EL (cell line): ENCODE data around the gene CPE.

Experiments
- DNase-seq: peaks from one replicate; pipeline ENCODE4 v3.0.0-alpha.2; 2016

The CPE gene

DNA sequence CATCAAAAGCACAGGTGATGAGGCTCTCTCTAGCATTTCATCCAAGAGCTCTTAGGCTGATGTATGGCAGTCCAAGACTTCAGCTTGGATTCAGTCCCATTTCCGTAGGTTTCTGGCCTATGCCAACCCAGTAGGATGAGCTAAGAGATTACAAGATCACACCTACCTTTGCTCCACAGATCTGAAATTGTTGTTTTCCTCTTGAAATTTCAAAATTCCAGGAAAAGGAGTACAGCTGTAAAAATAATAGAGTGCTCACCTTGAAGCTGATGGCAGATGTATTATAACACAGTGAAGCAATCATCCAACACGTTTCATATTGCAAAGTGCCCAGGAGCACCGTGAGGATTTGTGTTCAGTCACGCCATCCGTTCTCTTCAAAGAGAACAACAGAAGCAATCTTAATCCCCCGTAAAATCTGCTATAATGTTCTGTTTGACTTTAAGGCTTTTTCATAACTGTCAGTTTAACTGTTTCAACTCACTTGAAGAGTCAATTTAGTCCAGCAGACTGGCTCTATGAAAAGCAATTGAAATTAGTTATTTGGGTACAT, 137.5 kb downstream of the CPE start:
- no peak for DNase-seq

DNA sequence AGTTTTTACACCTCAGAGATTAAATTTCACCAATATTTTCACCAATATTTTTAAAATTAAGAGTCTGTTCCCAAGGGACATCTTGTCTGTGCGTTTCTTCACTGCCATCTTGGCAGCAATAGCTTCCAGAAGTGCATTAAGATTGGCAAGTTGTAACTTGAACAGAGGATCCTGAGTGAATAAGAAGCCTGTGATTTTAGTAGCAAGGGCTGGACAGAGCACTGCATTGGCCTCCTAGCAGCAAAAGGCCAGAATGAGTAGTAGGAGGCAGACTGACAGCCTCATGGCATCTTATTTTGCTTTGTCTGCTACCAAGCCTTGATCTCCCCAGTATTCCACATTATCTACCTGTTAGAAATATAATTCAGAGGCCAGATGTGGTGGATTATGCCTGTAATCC, 138.4 kb downstream of the CPE start:
- no peak for DNase-seq

DNA sequence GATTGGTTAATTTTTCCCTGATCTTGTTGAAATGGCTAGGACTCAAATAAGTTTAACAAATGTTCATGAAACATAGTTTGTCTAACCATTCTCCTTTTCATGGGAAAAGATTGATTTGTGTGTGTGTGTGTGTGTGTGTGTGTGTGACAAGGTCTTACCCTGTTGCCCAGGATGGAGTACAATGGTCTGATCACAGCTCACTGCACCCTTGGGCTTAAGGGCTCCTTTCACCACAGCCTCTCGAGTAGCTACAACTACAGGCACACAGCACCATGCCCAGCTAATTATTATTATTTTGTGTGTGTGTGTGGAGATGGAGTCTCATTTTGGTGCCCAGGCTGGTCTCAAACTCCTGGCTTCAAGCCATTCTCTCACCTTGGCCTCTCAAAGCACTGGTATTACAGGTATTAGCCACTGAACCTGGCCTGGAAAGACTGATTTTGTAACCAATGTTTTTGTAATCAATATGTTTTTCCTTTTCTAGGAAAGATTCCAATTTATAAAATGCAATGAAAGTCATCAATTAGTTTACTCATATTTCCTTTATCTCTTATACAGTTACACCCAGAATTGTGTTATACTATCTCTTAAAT, 139.3 kb downstream of the CPE start:
- no peak for DNase-seq

DNA sequence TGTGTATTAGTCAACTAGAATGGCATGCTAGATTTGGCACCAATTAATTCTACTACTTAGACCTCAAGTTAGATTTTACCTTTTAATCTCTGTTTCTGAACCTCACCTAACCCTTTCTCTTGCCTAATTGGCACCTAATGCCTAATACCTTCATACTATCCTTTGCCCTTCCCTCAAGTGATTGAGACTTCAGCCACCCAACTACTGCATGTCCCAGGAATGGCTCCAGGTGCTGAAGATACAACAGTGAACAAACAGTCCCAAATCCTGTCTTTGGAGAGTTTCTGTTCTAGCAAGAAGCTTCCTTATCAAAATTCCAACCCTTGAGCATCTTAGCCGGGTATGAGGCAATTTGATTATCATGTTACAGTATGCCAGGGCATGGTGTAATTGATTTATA, 139.9 kb downstream of the CPE start:
- DNase-seq: no peak

DNA sequence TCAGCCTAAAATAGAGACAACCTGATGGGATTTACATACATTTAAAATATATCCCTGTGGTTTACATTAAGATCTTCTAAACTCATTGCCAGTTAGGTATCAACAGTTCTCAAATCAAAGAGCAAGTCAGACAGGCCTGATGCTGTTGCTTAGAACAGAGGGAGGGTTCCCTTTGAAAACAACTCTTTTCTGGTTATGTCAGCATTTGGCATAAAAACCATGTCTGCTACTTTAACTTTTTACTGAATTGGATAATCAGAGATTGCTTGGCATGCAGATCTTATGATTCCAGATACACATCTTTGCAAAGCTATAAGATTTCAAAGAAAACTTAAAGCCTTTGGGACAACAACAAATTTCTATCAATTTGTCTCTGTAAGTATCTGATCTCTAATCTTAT, 140.8 kb downstream of the CPE start:
- DNase-seq: no peak

DNA sequence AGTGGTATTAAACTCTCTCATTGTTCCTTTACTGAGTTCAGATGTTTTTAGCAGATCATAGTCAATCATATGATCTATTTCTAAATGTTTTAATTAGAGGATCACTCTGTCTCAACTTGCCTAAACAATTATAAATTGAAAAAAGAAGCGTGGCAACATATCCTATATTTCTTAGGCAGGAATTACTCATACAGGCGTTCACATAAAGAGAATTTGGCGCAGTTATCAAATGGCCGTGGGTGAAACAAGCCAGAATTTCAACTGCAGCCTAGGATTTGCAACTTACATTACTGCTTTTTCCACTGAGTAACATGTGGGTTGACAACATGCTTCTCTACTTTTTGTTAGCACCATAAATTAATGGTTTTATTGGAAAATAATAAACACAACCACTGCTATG, 141.3 kb downstream of the CPE start:
- DNase-seq: no peak

DNA sequence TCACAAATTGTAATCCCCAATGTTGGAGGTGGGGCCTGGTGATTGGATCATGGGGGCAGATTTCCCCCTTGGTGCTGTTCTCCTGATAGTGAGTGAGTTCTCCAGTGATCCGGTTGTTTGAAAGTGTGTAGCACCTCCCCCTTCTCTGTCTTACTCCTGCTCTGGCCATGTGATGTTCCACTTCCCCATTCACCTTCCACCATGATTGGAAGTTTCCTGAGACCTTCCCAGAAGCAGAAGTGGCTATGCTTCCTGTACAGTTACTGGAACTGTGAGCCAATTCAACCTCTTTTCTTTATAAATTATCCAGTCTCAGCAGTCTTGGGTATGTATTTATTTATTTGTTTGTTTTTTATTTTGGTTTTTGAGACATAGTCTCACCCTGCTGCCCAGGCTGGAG, 143.2 kb downstream of the CPE start:
- DNase-seq: no peak

DNA sequence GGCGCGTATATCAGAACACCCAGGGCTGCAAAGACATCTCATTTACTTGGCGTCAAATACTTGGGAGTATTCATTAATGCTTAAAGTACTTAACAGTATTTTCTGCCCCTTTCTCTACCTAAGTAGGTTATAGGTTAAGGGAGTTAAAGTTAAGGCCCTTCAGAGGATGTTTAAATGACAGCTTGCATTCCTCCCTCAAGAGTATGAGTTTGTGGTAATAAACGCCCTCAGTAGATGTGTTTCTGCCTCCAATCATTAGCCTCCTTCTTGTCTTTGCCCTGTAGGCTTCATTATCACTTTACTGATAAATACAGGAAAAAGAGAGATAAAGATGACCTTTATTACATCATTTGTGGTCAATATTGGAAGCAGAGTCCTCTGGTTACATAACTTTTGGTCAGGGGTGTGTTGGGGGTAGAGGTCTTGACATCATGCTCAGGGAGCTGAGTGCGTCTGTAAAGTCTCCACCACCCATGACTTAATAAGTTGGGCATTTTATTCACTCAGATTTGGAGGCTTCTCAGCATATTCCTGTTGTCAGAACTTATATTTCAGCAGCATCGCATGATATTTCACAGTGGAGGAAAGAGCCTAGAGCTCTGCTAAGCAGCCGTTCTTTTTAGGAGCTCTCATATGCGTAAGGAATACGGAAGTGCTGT, 145.9 kb downstream of the CPE start:
- DNase-seq: no peak

DNA sequence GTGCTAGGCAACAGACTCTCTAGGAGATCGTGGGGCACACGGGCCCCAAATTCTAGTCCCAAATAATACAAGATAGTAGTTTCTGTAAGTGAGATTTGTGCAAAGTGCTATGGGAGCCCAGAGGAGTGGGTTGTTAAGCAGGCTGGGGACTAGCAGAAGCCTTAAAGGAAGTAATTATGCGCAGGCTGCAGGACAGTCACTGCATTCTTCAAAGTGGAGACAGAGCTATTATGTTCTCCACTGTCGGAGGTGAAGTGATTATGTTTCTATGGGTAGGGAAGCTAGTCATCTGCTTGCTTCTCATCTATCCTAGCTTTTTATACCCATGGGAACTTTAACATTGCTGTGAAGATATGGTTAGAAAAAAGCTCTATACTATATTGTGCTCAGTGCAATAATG, 154.2 kb downstream of the CPE start:
- DNase-seq: no peak

DNA sequence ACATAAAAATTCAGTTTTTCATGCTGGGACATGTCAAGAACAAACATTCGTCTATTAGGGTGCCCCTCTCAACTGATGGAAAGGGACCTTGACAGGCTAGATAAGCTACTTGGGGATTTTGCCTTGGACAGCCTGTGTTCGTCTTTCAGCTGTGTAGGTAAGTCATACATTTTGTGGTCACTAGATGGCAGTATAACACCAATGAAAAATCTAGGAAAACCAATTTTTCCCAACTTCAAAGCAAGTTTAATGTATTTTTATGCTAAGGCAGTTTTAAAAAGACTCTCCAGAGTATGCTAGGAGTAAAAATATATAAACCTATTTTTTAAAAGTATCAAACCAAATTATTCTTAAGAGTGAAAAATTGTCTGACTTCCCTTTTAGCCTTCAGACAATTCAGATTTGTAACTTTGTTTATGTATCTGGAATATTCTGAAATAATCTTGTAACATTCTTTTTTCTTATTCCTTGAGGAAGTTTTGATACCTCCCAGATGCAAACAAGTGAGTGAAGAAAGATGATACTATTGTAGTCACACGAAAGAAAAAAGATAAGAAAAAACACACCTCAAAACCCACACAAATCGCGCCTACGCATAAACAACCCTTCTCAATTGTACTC, 158.3 kb downstream of the CPE start:
- peak; percentile 45 for DNase-seq

DNA sequence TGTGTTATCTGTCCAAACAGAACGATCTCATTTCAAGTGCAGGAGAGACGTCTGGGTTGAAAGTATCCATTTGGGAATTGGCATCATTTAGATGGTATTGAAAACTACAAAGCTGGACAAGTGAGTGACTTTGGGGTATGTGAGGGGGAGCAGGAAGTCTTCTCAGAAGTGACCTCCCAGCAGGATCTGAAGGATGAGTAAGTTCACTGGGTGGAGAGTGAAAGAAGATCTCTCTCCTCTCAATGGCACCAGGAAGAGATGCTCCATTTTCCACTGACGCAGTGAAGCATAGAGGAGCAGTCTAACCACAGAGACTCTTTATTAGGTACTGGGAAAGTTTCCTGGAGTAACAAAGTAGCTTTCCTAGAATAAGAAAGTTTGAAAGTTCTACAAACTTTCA, 161.0 kb downstream of the CPE start:
- no peak for DNase-seq

DNA sequence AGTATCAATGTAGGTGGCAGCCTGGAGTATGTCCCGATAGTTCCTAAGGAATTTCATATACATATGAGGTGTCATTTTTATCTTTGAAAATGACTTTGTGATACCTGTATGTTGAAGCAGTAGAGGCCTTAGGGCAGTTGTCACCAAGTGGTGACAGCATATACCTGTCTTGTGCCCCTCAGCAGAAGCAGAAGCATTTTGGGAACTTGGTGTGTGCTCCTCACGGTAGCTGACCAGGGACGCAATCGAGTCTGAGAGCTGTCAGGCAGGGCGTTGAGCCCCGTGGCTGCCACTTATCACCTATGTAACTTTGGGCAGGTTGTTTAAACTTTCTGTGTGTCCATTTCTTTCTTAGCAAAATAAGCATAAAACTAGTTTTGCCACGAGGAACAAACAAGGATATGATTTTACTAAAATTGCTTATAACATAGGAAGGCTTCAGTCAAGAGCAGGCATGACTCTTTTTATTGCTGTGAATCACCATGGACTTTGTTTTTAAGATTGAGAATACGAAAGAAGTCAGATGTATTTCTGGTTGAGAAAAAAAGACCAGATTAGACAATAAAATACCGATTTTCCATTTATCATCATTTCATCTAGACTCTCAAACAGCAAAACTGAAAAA, 161.5 kb downstream of the CPE start:
- DNase-seq: no peak

DNA sequence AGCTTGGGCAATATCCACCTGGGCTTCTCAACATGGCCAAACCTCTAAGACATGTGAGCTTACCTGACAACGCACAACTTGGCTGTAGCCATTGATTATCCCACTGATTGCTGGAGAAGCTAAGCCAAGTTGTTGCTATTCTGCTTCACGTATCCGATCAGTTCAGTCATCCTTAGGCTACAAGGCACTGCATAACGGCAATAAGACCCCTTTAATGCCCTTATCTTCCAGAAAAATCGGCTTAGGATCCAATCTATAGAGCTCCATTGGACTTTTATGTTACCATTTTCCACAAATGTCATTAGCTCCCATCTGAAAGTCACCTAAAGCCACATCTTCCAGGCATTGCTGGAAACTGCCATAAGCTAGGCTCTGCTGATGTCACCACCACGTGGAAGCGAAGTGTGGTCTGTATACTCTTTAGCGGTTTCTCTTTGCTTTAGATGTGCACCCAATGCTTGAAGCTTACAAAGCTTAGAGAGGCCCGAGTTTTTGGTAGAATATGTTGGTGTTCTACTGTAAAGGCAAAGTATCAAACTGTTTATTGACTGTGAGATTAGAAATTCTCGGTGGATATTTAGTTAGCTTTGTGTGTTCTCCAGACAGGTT, 163.1 kb downstream of the CPE start:
- no peak for DNase-seq

DNA sequence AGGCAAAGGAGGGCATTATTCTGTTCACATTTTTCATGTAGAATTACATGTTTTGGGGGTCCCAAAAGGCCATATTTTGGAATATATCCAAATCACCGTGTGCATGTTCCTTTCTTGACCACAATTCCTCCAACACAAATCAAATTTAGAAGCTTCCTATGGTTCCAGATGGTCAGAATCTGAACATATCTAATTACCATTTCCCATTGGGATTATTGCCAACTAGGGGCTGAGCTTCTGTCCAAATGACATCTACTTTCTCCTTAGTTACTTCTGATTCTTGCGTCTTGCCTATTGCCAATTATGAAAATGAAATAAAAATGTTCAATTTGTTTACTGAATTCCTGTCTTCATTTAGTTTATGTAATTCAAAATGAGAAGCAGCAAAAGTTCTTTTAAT, 163.7 kb downstream of the CPE start:
- no peak for DNase-seq
